Measurements from ENCODE around the gene HSPG2.
"Not testable (repeated sequence)": the region's sequence is repeated elsewhere in the genome, so short reads cannot be mapped to it uniquely, and the experiment has no call there.

GRCh38 chr1:21970523-21970922 lies 33.4 kb upstream of the HSPG2 start:
- TF ChIP-seq, protein P1, sequence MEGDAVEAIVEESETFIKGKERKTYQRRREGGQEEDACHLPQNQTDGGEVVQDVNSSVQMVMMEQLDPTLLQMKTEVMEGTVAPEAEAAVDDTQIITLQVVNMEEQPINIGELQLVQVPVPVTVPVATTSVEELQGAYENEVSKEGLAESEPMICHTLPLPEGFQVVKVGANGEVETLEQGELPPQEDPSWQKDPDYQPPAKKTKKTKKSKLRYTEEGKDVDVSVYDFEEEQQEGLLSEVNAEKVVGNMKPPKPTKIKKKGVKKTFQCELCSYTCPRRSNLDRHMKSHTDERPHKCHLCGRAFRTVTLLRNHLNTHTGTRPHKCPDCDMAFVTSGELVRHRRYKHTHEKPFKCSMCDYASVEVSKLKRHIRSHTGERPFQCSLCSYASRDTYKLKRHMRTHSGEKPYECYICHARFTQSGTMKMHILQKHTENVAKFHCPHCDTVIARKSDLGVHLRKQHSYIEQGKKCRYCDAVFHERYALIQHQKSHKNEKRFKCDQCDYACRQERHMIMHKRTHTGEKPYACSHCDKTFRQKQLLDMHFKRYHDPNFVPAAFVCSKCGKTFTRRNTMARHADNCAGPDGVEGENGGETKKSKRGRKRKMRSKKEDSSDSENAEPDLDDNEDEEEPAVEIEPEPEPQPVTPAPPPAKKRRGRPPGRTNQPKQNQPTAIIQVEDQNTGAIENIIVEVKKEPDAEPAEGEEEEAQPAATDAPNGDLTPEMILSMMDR (IDR thresholded peaks at IDR 0.05) = not testable (repeated sequence)
- TF ChIP-seq POLR2A (IDR thresholded peaks at IDR 0.05) = not testable (repeated sequence)
